IMR-90 (cell line): ENCODE measurements around the gene CEP78. TPM values are rescaled to one million over a fixed set of nuclear protein-coding genes. Genes with fewer than 3 reads are reported as not detected.

Experiments
- ATAC-seq: fragments of 200-7000 bp; cut with Tn5 transposase; 2 replicates; pipeline ENCODE4 v1.9.1; 2020; ENCODE audit warnings: low read depth, mild to moderate bottlenecking, moderate library complexity
- BruUV-seq: library from RNA; stranded (reverse); fragments of 400-500 nt; replicated peaks from 2 replicates; lab custom pipeline; 2021; lab: Mats Ljungman, UMichigan
- CTCF ChIA-PET: fragments of 300-600 bp; formaldehyde crosslinking; extraction: SDS; loops from one replicate; lab custom pipeline; 2021; ENCODE audit warnings: antibody characterized with exemption; lab: Yijun Ruan, JAX
- POLR2A ChIA-PET: fragments of 300-600 bp; sonication (Branson Sonifier 250); formaldehyde crosslinking; loops from one replicate; lab custom pipeline; 2022; ENCODE audit warnings: antibody characterized with exemption; ENCODE audit not compliant: unreplicated experiment; lab: Charles Lee
- DNase-seq: peaks from one replicate; pipeline ENCODE4 v3.0.0; 2013
- H2AFZ ChIP-seq: replicated peaks from 2 replicates; pipeline ENCODE3; 2013; ENCODE audit warnings: low read length, mild to moderate bottlenecking; ENCODE audit not compliant: poor library complexity
- H2AK5ac ChIP-seq: 2 replicates; pipeline ENCODE4 v1.6.1; 2013; ENCODE audit warnings: low read depth, low read length, inconsistent platforms
- H2AK9ac ChIP-seq: replicated peaks from 2 replicates; pipeline ENCODE3; 2013; ENCODE audit warnings: mild to moderate bottlenecking, low read depth, low read length, moderate library complexity; ENCODE audit not compliant: poor library complexity
- H2BK120ac ChIP-seq: 2 replicates; pipeline ENCODE4 v1.6.1; 2013; ENCODE audit warnings: low read depth, low read length, inconsistent platforms
- H2BK15ac ChIP-seq: 3 replicates; pipeline ENCODE4 v1.6.1; 2013; ENCODE audit warnings: low read depth, low read length, inconsistent platforms
- H2BK20ac ChIP-seq: 2 replicates; pipeline ENCODE4 v1.6.1; 2013; ENCODE audit warnings: low read depth, mild to moderate bottlenecking, inconsistent platforms, low read length, moderate library complexity
- H2BK5ac ChIP-seq: 2 replicates; pipeline ENCODE4 v1.6.1; 2013; ENCODE audit warnings: mild to moderate bottlenecking, low read depth, low read length, inconsistent platforms; ENCODE audit not compliant: poor library complexity, severe bottlenecking
- H3K14ac ChIP-seq: replicated peaks from 2 replicates; pipeline ENCODE4 v1.6.1; 2013; ENCODE audit warnings: low read depth, low read length, inconsistent platforms
- H3K18ac ChIP-seq: 2 replicates; pipeline ENCODE4 v1.6.1; 2013; ENCODE audit warnings: low read depth, low read length, control low read depth
- H3K23ac ChIP-seq: 2 replicates; pipeline ENCODE4 v1.6.1; 2013; ENCODE audit warnings: low read depth, low read length, inconsistent platforms
- H3K27ac ChIP-seq: 2 replicates; pipeline ENCODE4 v1.5.1; 2013; ENCODE audit warnings: mild to moderate bottlenecking, control low read depth, low read length; ENCODE audit not compliant: insufficient read depth
- H3K27me3 ChIP-seq: 2 replicates; pipeline ENCODE4 v1.6.1; 2013; ENCODE audit warnings: low read length; ENCODE audit not compliant: control insufficient read depth, insufficient read depth
- H3K36me3 ChIP-seq: 2 replicates; pipeline ENCODE4 v1.6.1; 2013; ENCODE audit warnings: low read length, mixed read lengths; ENCODE audit not compliant: control insufficient read depth, insufficient read depth
- H3K4ac ChIP-seq: 2 replicates; pipeline ENCODE4 v1.6.1; 2013; ENCODE audit warnings: low read depth, low read length, inconsistent platforms
- H3K4me1 ChIP-seq: 2 replicates; pipeline ENCODE4 v1.6.1; 2013; ENCODE audit warnings: low read length, mixed read lengths; ENCODE audit not compliant: control insufficient read depth, insufficient read depth
- H3K4me2 ChIP-seq: 2 replicates; pipeline ENCODE4 v1.6.1; 2013; ENCODE audit warnings: low read depth, mild to moderate bottlenecking, control low read depth, low read length, moderate library complexity
- H3K4me3 ChIP-seq: 2 replicates; pipeline ENCODE4 v1.5.1; 2013; ENCODE audit warnings: low read depth, mild to moderate bottlenecking, control low read depth, low read length, moderate library complexity; ENCODE audit not compliant: insufficient read depth
- H3K56ac ChIP-seq: 2 replicates; pipeline ENCODE4 v1.6.1; 2013; ENCODE audit warnings: low read length, inconsistent platforms; ENCODE audit not compliant: insufficient read depth; ENCODE audit errors: extremely low read depth
- H3K79me1 ChIP-seq, 2 experiments: 2 replicates each; pipeline ENCODE4 v1.6.1; 2013; ENCODE audit warnings: low read length in 2 of 2, inconsistent platforms in 1 of 2, low read depth in 1 of 2
- H3K9ac ChIP-seq: 2 replicates; pipeline ENCODE4 v1.6.1; 2013; ENCODE audit warnings: low read depth, low read length, control low read depth
- H3K9me1 ChIP-seq: 2 replicates; pipeline ENCODE4 v1.6.1; 2013; ENCODE audit warnings: low read length, inconsistent platforms; ENCODE audit not compliant: insufficient read depth
- H3K9me3 ChIP-seq: 2 replicates; pipeline ENCODE4 v1.6.1; 2013; ENCODE audit warnings: low read length; ENCODE audit not compliant: control insufficient read depth, insufficient read depth
- H4K20me1 ChIP-seq: 2 replicates; pipeline ENCODE4 v1.6.1; 2013; ENCODE audit warnings: low read length, inconsistent platforms; ENCODE audit not compliant: insufficient read depth
- H4K5ac ChIP-seq: 2 replicates; pipeline ENCODE4 v1.6.1; 2013; ENCODE audit warnings: mild to moderate bottlenecking, low read depth, low read length, control low read depth
- H4K8ac ChIP-seq, 2 experiments: 2 replicates each; pipeline ENCODE4 v1.6.1; 2013; ENCODE audit warnings: low read depth in 2 of 2, low read length in 2 of 2, control low read depth in 1 of 2, inconsistent platforms in 1 of 2
- H4K91ac ChIP-seq: 2 replicates; pipeline ENCODE4 v1.6.1; 2013; ENCODE audit warnings: low read depth, low read length, inconsistent platforms; ENCODE audit not compliant: insufficient read depth
- BHLHE40 ChIP-seq: fragments of 150-350 bp; IDR thresholded peaks from 2 replicates; pipeline ENCODE4 v1.6.1; 2016; ENCODE audit warnings: mild to moderate bottlenecking, low read depth, low read length
- CEBPB ChIP-seq: IDR thresholded peaks from 2 replicates; pipeline ENCODE4 v1.6.1; 2012; ENCODE audit warnings: low read depth, low read length, improper control_type of control experiment
- CHD1 ChIP-seq: IDR thresholded peaks from 2 replicates; pipeline ENCODE4 v1.6.1; 2012; ENCODE audit warnings: low read depth, low read length, improper control_type of control experiment
- FOS ChIP-seq: fragments of 150-350 bp; IDR thresholded peaks from 2 replicates; pipeline ENCODE4 v1.6.1; 2016; ENCODE audit warnings: low read depth, low read length
- MXI1 ChIP-seq: IDR thresholded peaks from 2 replicates; pipeline ENCODE4 v1.6.1; 2012; ENCODE audit warnings: low read depth, mild to moderate bottlenecking, low read length, moderate library complexity, borderline replicate concordance
- NFE2L2 ChIP-seq: fragments of 150-350 bp; IDR thresholded peaks from 2 replicates; pipeline ENCODE4 v1.6.1; 2016; ENCODE audit warnings: low read depth, mild to moderate bottlenecking, low read length
- RCOR1 ChIP-seq: IDR thresholded peaks from 2 replicates; pipeline ENCODE4 v1.6.1; 2012; ENCODE audit warnings: mild to moderate bottlenecking, low read length, improper control_type of control experiment; ENCODE audit not compliant: insufficient replicate concordance
- RFX5 ChIP-seq: IDR thresholded peaks from 2 replicates; pipeline ENCODE4 v1.8.0; 2012; ENCODE audit warnings: low read depth, mild to moderate bottlenecking, low read length, moderate library complexity
- SMC3 ChIP-seq: fragments of 150-350 bp; IDR thresholded peaks from 2 replicates; pipeline ENCODE4 v1.6.1; 2016; ENCODE audit warnings: low read depth, mild to moderate bottlenecking, antibody characterized with exemption, low read length, moderate library complexity
- WGBS, 2 experiments: methylation state at CpG; one replicate each; pipeline versions ENCODE4 v1.1.5 to v1.1.7; 2013; ENCODE audit warnings: missing lambda C conversion rate in 2 of 2; ENCODE audit not compliant: insufficient read length in 1 of 2; ENCODE audit errors: extremely low coverage in 2 of 2; 5-methylcytosine and 5-hydroxymethylcytosine counted together
- dilution Hi-C: fragments of 300-500 bp; cut with HindIII; formaldehyde crosslinking; loops from one replicate; pipeline ENCODE4 v1.14.3; 2018; ENCODE audit warnings: low sequenced_read_pairs; ENCODE audit not compliant: unreplicated experiment
- in situ Hi-C: fragments of 300-500 bp; cut with MboI; formaldehyde crosslinking; loops from 3 replicates; pipeline ENCODE4 v1.14.3; 2019; ENCODE audit warnings: low sequenced_read_pairs, inconsistent platforms, mixed read lengths
- intact Hi-C: fragments of 100-400 bp; cut with micrococcal nuclease; formaldehyde crosslinking; loops from 2 replicates; pipeline ENCODE4 v1.10.0; 2022
- polyA plus RNA-seq, 3 experiments: library from polyadenylated mRNA; depleted of rRNA; stranded (reverse); fragments of >200 nt; gene quantifications; 2 replicates each; pipeline ENCODE4 v1.2.3, GENCODE V29; 2012; ENCODE audit warnings: low replicate concordance in 1 of 3
- total RNA-seq: library from RNA; depleted of rRNA; stranded (reverse); fragments of >200 nt; gene quantifications from 2 replicates; pipeline ENCODE4 v1.2.3, GENCODE V29; 2012
- TF ChIP-seq, protein P1 (sequence below): fragments of 150-350 bp; IDR thresholded peaks from 2 replicates; pipeline ENCODE4 v1.6.1; 2017; ENCODE audit warnings: mild to moderate bottlenecking, antibody characterized with exemption, low read length, low read depth
- TF ChIP-seq, protein P2 (sequence below): fragments of 150-350 bp; IDR thresholded peaks from 2 replicates; pipeline ENCODE4 v1.6.1; 2016; ENCODE audit warnings: low read depth, mild to moderate bottlenecking, low read length, moderate library complexity, borderline replicate concordance

The CEP78 gene
- total and polyA plus RNA-seq, 2 of the 4 experiments (the other 2 are of a cell fraction): 9.2 to 18.3 TPM

DNA sequence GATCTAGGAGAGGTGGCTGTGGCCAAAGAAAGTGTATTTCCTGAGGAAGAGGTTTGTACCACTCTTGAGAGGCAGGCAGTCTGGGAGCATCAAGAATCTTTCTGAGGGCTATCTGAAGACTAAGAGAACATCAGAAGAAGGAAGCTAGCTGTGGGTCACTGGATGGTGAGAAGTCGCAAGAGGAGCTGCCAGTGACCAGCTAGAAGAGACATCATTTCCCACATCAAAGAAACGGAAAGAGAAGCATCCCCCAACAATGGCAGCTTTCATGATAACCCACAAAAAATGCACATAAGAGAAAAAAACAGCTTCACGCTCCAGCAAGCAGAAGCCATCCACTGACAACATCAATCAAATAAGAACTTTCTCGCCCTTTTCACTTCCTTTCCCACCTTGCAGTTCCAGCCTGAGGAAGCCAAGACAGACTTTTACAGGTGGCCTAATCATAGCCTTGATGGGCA lies 25.0 kb upstream of the CEP78 start:
- no peak for DNase-seq
- in situ Hi-C loops: no loop called here

More for the DNA sequence above, 25.0 kb upstream of the CEP78 start:
- no peak overlapping the region for H3K4me2 ChIP-seq
- H3K56ac ChIP-seq: no peak overlapping the region
- H3K27ac ChIP-seq: no peak overlapping the region
- intact Hi-C loops: loop anchor here (10.0 kb wide), 1 partner anchor 146 kb away; no protein-coding TSS in a partner anchor
- H4K8ac ChIP-seq: no peak overlapping the region
- POLR2A ChIA-PET: no interaction called here
- H2BK20ac ChIP-seq: no peak overlapping the region
- no peak overlapping the region for H4K91ac ChIP-seq
- no peak overlapping the region for H3K9ac ChIP-seq
- no TSS peak for BruUV-seq
- no peak overlapping the region for H4K5ac ChIP-seq
- dilution Hi-C loops: no loop called here
- no peaks in the 10 kb centered on the region for H3K36me3 ChIP-seq
- H3K79me1 ChIP-seq: no peaks in the 10 kb centered on the region
- no CpG with 5 or more reads among the region's 4 CpGs for WGBS, 2 experiments
- H2BK120ac ChIP-seq: no peak overlapping the region
- H2AFZ ChIP-seq: no peak overlapping the region
- no peak overlapping the region for H2BK5ac ChIP-seq
- CTCF ChIA-PET: interaction anchor here (0.9 kb wide), 1 partner anchor 14 kb away, joined by 4 read pairs; no protein-coding TSS in a partner anchor
- H3K18ac ChIP-seq: no peak overlapping the region
- H4K20me1 ChIP-seq: no peaks in the 10 kb centered on the region
- no peaks in the 10 kb centered on the region for H3K9me3 ChIP-seq
- TF ChIP-seq CHD1 (no peak), RFX5 (no peak), NFE2L2 (no peak), SMC3 (no peak), CEBPB (no peak), FOS (no peak), BHLHE40 (no peak), MXI1 (no peak), RCOR1 (no peak)
- TF ChIP-seq, protein P1, sequence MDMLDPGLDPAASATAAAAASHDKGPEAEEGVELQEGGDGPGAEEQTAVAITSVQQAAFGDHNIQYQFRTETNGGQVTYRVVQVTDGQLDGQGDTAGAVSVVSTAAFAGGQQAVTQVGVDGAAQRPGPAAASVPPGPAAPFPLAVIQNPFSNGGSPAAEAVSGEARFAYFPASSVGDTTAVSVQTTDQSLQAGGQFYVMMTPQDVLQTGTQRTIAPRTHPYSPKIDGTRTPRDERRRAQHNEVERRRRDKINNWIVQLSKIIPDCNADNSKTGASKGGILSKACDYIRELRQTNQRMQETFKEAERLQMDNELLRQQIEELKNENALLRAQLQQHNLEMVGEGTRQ: no peak
- TF ChIP-seq, protein P2, sequence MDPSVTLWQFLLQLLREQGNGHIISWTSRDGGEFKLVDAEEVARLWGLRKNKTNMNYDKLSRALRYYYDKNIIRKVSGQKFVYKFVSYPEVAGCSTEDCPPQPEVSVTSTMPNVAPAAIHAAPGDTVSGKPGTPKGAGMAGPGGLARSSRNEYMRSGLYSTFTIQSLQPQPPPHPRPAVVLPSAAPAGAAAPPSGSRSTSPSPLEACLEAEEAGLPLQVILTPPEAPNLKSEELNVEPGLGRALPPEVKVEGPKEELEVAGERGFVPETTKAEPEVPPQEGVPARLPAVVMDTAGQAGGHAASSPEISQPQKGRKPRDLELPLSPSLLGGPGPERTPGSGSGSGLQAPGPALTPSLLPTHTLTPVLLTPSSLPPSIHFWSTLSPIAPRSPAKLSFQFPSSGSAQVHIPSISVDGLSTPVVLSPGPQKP: no peak
- no peak overlapping the region for H3K4me3 ChIP-seq
- peaks cover 3% of the 10 kb centered on the region; the same call in 1 of the 2 replicates for H3K27me3 ChIP-seq
- no peak overlapping the region for H3K4ac ChIP-seq
- no peak overlapping the region for H2AK9ac ChIP-seq
- no peak overlapping the region for H2BK15ac ChIP-seq
- no peak overlapping the region for H3K14ac ChIP-seq
- no peak for ATAC-seq
- H3K9me1 ChIP-seq: no peaks in the 10 kb centered on the region
- no peaks in the 10 kb centered on the region for H3K4me1 ChIP-seq
- no peak overlapping the region for H3K23ac ChIP-seq
- no peak overlapping the region for H2AK5ac ChIP-seq
